ENCODE measurements around the gene EZH1.

- no peak for TF ChIP-seq POLR2A (IDR thresholded peaks at IDR 0.05)
- no peak for TF ChIP-seq CTCF (IDR thresholded peaks at IDR 0.05)
Observed at GRCh38 chr17:42685831-42686230, 59.0 kb downstream of the EZH1 start.

All from testis (tissue), 2 donors.